ENCODE results near the gene HIPK3.
"Not testable (repeated sequence)": the region's sequence is repeated elsewhere in the genome, so short reads cannot be mapped to it uniquely, and the experiment has no call there.

HIPK3 gene

DNA sequence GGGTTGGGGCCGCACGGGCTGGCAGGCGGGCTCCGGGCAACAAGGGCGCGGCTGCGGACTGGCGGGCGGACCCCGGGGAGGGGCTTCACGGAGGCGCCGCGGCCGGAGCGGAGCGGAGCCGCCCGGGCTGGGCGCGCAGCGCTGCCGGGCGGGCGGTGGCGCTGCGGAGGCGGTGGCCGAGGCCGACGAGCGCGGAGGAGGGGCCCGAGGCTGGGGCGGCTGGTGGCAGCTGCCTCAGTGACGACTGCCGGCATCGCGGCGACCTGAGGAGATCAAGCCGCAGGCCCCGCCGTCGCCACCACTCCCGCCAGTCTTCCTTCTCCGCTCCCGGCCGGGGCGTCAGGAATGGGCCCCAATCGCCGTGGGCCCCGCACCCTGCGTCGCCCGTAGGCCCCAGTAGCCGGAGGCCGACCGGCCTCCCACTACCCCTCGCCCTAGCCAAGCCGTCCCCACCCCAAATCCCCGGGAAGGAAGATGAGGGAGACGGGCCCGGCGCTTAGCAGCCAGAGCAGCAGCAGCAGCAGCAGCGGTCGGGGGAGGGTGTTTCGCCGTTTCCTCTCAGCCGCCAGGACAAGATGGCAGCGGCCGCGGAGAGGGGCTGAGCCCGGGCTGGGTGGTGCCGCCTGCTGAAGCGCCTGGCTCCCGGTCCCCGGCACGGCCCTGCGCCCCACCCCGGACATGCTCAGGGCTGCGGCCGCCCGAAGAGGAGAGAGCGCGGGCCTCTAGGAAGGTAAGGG, at the start of gene HIPK3:
TSS of gene HIPK3 (plus strand) at position 222 of the 737 bp plus-strand sequence.
- DNase-seq = peak; percentile 74

DNA sequence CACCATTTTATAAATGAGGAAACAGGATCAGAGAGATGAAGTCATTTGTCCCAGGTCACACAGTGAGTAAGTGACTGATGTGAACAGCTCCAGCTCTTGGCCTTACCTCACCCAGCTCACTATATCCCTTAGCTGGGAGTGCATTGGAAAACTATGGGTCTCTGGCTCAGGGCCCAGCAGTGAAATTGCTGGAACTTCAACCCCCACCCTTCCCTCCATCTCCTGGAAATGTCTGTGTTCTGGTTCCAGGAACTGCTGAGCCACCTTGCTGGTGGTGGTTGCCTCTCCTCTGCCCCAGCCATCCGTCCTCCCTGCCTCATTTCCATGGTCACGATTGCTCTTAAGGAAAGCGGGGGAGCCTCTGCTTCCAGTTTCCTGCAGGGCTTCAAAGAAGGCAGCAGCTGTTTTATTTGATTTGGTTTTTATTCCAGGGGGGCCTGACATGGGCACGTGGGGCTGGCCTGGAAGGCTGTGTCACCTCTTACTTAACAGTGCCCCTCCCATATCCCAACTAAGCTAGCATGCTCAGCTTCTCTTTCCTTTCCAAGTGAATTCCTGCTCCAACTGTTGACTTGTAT, 49.7 kb upstream of the HIPK3 start:
- no peak for DNase-seq

DNA sequence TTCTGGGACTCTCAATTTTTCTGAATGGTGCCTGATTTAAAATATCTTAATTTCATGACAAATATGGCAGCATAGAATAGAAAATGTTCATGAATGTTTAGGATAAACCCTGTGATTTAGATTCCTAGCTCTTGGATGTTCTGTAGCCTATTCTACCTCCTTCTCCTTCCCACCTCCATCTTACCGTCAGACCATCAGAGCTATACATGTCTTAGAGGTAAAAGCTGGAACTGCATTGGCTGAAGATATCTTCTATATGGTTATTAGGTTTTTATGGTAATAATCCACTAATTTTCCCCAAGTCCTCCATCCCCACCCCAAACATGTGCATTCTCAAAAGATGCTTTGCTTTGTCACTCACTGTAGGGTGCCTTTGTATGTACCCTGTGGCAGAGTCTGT, 49.0 kb upstream of the HIPK3 start:
- DNase-seq = no peak

DNA sequence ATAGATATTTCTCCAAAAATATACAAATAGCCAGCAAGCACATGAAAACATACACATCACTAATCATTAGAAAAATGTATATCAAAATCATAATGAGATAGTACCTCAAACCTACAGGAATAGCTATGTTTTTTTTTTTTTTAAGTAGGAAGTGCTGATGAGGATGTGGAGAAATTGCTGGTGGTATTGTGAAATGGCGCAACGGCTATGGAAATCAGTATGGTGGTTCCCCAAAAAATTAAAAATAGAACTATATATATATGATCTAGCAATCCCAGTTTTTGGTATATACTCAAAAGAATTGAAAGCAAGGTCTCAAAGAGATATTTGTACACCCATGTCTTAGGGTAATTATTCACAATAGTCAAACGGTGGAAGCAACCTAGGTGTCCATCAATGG, 46.0 kb upstream of the HIPK3 start:
- DNase-seq = no peak

DNA sequence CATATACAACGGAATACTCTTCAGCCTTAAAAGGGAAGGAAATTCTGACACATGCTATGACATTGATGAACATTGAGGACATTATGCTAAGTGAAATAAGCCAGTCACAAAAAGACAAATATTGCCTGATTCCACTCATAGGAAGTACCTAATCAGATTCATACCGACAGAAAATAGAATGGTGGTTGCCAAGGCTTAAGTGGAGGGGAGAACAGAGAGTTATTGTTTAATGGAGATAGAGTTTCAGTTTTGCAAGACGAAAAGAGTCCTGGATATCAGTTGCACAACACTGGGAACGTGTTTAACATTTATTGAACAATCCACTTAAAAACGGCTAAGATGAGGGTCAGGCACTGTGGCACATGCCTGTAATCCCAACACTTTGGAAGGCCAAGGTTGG, 45.6 kb upstream of the HIPK3 start:
- no peak for DNase-seq

DNA sequence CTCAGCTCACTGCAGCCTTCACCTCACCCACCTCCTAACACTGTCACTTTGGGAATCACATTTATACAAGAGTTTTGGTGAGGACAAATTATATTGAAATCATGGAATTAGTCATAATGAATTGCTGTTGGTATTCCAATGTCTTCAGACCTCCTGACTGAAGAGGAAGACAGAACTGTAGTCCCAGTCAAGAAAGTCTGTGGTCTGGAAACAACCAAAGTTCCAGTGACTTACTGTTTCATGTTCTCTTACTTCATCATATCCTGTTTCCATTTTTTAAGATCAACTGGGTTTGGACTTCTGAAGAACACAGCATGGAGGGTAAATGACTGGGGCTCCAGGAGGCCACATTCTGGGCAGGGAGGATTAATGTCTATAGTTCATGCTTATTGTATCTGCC, 43.0 kb upstream of the HIPK3 start:
- DNase-seq = no peak

DNA sequence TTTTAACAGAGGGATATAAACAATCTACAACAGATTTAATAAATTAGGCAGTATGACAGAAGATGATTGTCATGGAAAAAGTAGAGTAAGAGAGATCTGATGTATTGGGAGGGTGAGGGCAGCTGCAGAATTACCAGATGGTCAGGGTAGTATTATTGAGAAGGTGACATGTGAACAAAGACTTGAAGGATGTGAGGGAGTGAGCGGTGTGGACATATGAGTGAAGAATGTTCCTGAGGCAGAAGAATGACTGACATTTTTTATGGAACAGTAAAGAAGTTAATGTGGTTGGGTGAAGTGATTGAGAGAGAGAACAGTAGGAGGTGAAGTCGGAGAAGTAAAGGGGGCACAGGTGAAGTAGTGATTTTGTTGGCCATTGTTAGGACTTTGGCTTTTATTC, 42.4 kb upstream of the HIPK3 start:
- no peak for DNase-seq

DNA sequence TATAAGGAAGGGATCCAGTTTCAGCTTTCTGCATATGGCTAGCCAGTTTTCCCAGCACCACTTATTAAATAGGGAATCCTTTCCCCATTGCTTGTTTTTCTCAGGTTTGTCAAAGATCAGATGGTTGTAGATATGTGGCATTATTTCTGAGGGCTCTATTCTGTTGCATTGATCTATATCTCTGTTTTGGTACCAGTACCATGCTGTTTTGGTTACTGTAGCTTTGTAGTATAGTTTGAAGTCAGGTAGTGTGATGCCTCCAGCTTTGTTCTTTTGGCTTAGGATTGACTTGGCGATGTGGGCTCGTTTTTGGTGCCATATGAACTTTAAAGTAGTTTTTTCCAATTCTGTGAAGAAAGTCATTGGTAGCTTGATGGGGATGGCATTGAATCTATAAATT, 40.5 kb upstream of the HIPK3 start:
- DNase-seq = not testable (repeated sequence)

DNA sequence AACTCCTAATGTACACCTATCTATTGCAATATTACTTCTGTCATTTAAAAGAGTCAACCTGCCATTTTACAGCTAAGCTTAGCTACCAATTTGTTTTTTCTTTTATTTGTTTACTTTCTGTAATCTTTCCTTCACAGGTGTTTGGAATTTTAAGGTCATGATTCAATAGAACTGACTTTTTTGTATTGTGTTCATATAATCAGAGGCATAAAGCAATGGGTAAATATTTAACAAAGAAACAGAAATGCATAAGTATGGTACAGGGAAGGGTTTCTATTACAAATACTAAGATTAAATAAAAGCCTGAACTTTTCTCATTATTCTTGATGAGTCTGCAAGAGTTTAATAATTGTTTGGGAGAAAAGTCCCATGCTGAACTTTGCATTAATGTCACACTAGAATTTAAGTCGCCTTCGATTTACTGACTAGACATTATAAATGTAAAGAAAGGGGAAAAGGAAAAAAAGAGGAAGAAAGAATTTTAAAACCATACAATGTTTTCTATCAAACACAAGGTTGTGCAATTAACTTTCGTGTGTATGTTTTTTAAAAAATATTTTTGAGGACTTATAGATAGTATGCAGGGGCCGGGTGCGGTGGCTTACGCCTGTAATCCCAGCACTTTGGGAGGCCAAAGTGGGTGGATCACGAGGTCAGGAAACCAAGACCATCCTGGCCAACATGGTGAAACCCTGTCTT, 35.0 kb upstream of the HIPK3 start:
- no peak for DNase-seq

DNA sequence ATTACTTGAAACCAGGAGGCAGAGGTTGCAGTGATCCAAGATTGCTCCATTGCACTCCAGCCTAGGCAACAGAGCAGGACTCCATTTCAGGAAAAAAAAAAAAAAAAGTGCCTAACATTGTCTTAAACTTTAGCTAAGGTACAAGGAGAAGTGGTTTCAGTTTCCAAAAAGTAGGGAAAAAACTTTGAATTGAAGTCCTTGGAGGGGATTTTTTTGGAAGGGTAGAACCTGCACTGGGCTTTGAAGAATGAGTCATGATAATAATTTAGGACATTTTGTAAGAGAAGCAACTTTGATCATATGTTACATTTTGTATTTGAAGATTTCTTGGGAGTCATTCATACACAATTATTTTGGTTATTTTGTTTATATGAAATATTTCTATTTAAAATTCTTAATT, 31.8 kb upstream of the HIPK3 start:
- DNase-seq = no peak

DNA sequence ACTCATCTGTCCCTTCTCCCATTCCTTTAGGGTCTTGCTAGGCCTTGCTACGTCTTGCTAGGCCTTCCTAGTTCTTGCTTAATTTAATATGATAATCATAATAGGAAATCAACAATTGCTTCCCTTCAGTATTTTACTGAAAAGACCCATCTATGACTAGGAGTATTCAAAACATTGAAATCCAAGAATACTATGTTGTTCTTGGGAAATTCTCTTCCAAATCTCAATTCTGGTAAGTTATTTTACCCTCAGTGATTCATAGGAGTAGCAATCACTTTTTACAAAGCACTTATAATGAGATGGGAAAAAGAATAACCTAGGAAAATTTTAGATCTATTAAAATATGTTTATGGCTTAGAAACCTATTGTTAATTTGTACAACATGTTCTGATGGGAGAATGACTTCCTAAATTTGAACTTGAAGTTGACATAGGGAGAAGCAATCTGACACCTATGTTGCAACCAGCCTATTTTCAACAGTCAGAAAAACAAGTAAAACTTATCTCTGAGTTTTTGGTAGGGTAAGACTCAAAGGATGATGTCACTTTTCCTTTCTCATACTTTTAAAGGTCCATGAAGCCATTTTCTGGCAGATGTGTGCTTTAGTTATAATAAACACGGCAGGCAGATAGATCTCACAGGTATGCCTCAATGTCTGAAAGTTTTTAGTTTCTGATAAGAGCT, 29.5 kb upstream of the HIPK3 start:
- no peak for DNase-seq

DNA sequence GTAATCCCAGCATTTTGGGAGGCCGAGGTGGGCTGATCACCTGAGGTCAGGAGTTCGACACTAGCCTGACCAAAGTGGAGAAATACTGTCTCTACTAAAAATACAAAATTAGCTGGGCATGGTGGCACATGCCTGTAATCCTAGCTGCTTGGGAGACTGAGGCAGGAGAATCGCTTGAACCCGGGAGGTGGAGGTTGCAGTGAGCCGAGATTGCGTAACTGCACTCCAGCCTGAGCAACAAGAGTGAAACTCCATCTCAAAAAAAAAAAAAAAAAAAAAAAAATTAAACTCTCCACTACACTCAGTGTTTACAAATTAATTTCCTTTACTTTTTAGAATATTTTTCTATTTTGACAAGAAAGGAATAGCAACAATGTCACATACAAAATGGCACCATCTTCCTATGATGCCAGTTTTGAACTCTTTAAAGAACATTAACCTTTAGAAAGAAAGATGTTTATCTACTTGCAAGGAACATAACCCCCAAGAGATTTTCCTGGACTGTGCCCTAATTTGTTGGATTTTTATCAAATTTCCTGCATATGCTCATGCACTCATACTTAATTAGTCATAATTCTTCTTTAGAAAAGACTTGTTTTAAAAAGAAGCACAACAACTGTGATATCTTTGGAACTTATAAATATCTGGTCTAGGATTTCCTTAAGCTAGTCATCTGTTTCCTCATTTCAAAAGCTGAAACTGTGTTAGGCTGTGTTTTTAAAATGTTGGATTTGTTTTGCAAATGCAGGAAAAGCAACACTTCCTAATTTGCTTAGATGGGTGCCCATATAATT, 22.6 kb upstream of the HIPK3 start:
- DNase-seq = no peak

DNA sequence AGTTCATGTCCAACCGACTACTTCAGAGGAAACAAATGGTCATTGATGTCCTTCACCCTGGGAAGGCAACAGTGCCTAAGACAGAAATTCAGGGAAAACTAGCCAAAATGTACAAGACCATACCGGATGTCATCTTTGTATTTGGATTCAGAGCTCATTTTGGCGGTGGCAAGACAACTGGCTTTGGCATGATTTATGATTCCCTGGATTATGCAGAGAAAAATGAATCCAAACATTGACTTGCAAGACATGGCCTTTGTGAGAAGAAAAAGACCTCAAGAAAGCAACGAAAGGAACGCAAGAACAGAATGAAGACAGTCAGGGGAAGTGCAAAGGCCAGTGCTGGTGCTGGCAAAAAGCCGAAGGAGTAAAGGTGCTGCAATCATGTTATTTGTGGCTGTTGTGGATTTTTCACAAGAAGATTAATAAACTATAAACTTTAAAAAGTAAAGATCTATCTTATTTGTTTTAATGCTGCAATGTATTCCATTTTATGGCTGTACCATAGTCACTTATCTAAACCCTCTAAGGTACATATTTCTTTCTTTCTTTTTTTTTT, 20.1 kb upstream of the HIPK3 start:
- DNase-seq = no peak

DNA sequence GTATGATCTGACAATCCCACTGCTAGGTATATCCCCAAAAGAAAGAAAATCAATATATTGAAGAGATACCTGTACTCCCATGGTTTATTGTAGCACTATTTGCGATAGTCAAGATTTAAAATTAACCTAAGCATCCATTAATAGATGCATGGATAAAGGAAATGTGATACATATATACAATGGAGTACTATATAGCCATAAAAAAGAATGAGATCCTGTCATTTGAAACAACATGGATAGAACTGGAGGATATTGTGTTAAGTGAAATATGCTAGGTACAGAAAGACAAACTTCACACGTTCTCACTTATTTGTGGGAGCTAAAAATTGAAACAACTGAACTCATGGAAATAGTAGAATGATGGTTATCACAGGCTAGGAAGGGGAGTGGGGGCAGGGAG, 14.6 kb upstream of the HIPK3 start:
- no peak for DNase-seq

DNA sequence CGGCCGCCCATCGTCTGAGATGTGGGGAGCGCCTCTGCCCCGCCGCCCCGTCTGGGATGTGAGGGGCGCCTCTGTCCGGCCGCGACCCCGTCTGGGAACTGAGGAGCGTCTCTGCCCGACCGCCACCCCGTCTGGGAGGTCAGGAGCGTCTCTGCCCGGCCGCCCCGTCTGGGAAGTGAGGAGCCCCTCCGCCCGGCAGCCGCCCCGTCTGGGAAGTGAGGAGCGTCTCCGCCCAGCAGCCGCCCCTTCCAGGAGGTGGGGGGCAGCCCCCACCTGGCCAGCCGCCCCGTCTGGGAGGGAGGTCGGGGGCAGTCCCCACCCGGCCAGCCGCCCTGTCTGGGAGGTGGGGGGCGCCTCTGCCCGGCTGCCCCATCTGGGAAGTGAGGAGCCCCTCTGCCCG, 13.5 kb upstream of the HIPK3 start:
- not testable (repeated sequence) for DNase-seq

DNA sequence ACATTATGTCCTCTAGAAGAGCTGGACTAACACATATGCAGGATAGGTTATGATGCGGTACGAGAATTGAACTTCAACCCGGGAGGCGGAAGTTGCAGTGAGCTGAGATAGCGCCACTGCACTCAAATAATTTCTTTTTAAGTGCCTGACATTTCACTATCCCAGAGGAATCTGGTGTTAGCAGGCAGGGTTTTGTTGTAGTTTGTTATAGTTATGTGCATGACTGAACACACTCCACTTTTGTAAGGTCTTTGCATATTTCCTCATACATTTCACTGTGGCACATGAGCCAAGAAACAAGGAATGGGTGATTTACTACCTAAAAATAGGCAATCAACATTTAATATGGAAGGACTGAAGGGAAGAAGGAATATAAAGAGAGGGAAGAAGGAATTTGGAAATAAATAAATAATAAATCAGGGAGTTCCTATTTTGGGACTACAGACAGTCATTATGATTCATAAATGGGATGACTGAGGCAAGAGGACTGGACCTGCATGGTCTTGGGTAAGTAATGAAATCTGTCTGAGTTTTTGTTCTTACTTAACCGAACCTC, 8.7 kb upstream of the HIPK3 start:
- no peak for DNase-seq

DNA sequence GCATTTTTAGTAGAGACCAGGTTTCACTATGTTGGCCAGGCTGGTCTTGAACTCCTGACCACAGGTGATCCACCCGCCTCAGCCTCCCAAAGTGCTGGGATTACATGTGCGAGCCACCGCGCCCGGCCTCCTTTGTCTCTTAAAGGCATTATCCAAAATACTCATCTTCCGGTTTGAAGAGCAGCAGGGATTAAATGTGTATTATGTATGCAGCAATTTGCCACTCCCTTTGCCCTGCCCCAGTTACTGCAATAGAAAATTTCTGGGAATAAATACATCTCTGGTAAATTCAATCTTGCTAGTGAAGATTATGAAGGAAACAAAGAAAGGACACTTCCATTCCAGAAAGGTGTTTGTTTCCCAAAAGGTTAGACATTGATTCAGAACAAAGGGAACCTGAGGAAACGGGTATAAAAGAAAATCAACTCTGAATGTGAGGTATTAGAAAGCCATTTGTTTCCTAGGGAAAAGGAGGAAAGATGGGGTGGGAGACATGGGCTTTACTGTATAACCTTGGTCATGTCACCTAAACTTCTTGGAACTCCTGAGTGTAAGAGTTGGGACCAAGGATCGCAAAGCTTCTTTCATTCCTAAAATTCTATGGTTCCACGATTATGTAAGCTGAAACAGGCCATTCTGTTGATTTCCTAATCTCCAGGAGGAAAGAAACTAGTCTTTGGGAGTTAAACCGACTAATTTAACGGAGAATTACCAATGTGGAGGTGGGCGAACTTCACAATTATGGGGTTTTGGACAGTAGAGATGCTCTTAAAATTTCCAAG, 959 bp upstream of the HIPK3 start:
- no peak for DNase-seq

DNA sequence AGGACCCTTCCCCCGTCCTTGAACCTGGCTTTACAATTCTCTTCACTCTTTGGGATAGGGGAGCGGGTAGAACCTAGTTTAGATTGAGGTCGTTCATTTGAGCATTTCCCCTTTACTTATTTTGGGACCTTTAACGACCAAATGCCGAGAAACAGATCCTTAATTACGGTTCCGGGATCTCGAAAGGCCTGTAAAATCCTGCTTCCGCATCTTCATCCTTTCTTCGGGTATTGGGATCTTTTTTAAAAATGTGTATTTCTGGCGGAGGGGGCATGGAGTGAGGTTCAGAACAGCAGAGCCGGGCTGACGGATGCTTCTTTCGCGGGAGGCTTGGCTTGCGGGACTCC, 395 bp upstream of the HIPK3 start:
- DNase-seq = no peak

DNA sequence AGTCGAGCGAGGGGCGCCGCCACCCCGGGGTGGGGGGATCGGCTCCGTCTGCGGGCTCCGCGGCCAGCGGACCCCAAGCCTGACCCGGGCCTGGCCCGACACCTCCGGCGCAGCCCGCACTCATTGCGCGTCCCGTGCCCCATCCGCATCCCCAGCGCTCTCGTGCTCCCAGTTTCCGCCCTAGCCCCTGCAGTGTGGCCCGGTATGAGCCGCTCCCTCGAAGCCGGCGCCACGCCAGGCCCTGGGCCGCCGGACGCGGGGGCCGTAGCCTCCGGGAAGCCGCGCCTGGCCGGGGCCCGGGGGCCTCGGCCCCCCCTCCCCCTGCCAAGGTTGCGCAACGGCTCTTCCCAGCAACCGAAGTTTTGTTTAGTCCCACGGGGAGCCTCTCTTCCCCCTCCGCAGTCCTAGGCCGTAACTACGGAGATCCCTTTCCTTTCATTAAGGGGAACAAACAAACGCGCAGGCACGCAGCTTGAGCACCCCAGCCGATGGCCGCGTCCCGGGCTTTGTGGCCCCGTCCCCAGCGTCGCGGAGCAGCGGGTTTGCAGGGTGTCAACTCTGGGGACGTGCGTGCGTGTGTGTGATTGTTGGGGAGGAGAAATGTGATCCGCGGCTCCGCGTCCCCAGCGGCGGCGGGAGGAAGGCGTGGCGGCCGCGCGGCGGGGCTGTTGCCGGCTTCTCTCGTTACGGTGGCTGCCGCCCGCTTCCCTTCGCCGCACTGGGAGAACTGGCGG, 883 bp downstream of the HIPK3 start:
- DNase-seq = peak; percentile 77

DNA sequence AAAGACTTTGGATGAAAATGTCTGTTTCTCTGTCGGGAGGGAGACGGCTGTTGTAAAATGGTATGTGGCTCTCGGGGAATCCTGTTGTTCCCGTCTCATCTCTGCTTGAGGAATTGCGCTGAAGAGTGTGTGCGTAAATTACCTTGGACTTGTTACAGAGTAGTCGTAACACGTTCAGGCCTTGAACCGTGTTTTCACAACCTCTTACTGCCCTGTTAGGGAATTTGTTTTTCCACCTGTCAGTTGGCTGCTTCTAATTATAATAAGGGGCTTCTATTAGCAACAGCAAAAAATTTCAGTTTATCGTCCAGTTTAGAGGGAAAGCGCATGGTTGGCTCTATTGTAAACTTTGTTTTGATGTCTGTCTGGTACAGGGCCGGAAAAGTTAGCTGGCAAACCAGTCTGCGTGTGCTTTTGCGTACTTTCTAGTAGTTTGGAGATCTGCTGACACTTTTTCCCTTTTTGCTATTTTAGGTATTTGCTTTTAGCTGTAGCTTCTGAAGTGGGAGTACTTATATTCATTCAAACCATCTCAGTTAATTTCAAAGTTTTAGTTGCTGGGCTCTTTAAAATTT, 1.5 kb downstream of the HIPK3 start:
- DNase-seq = no peak
